Measurements from ENCODE around the gene FOXN1.

The FOXN1 gene

DNA sequence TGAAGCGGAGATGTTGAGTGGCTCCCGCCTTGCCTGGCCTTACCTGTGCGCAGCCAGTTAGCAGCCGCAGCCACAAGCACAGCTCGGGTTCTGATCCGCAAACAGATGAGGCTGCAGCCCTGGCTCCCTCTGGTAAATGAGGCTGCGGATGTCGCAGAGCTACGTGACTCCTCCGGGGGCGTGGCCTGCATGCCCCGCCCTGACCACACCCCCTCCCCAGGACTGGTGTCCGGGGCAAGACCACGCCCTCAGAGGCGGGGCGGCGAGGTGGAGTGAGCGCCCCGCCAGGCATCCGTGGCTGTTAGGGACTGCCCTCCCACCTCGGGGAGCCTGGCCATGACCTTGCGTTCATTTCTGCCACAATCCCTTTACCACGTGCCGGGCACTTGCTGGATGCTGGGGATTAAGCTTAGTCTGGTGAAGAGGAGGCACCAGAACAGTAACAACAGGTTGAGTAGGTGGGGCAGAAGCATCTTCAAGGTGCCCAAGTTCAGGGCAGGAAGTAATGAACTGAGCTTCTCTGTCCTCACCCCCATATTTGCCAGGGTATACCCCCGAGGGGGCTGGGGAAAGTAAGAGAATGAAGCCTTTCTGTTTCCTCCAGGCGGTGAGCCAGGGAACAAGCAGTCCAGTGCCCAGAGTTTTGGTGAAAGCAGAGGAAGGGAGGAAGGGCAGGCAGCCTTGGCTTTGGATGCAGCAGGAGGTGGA lies 70.8 kb downstream of the FOXN1 start, which contains the start of gene ALDOC:
Gene ALDOC, minus strand, starts transcription at position 138 of the 708 bp plus-strand sequence. CDS start 1,363 bp downstream, outside the sequence.
- peak; percentile 88 for DNase-seq

DNA sequence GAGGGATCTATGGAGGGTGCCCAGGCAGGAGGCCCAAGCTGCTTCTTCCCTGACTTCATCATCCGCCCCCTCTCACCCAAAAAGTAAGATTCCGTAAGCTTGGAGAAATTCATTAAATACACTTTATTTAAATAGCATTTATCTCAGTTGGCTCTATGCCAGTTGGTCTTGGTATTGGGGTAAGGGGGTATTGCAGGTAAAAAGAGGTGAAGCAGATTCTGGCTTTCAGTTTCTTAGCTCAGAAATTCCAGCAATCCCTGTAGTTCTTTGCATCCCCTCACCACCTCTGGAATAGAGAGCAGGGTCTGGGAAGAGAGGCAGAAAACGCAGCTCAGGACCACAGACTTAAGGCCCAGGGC lies 71.3 kb downstream of the FOXN1 start:
- DNase-seq: no peak

DNA sequence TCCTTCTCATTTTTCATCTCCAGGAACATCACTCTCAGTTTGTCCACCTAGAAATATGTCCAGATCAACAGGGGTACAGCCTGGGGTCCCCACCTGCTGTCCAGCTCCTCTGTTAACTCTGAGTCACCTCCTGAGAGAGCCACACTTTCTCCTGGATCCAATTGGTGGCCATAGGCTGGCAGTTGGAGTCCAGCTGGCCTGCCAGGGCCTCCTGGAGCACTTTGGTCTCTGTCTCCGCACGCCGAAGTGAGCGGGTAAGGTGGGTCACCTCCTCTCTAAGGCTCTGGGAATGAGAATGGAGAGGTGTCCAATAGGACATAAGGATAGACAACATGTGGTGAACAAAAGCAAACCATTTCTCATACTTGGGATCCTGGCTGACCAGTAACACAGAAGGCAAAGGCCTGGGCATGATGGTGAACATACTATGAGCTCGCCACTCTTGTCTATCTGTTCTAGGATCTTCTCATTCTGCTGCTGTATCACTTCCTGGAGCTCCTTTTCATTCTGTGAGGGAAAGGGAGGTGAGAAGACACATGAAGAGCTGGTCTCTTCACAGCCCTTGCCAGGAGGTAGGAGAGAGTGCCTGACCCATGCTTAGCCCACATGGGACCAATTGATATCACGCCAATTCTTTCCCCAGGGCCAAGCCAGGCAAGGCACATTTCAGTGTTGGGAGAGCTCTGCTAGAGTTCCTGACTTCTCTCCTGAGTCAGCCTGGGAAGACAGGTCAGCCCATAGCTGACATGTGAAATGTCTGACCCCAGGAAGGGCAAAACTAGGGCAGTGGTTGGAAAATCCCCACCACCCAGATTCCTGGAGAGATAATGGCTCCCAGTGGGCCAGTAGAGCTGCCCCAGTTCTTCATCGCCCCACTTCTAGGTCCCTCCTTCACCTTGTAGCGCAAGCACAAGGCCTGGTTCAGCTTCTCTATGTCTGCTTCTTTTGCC lies 72.4 kb downstream of the FOXN1 start:
- DNase-seq: no peak

DNA sequence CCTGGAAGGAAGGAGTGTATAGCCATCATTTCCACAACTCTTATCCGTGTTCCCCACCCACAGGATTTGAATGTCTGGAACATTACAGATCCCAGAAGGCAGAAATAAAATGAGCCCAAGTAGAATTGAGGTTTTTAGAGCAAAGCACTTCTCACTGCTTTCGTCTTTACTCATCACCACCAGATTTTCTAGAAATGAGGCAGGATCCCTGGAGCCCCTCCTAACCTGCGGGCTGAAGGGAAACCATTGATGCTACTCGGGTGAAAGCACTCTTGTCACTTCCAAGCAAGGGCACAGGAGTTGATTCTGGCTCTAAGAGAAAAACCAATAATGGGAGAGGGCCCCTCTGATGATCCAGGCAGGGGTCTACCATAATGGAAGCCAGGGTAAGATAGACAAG lies 73.4 kb downstream of the FOXN1 start:
- DNase-seq: no peak

DNA sequence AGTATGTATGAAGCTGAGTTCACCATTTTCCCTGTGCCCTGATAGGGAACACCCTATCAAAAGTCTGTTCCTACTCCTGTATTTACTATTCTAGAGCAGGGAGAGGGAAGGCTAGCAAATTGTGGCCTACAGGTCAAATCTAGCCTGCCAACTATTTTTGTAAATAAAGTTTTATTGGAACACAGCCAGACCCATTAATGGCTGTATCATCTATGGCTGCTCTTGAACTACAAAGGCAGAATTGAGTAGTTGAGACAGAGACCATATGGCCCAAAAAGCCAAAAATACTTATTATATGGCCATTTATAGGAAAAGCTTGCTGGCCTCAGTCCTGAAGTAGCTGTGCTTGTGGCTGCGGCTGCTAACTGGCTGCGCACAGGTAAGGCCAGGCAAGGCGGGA lies 74.8 kb downstream of the FOXN1 start:
- DNase-seq: no peak

DNA sequence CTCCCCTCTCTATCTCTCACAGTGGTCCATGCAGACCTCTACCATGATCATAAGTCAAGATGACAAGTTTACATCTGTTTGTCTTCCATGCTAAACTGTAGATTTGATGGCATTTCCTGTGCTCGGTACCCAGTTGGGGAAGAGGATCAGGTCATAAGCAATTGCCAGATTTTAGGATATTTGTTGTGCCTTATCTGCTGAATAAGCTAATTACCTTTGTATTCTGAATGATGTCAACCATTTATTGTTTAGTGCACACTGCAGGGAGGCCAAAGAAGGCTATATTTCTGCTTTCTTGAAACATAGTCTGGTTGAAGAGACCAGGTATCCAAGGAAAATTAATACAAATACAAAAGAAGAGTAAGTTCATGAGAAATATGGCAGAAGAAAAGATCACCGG lies 76.4 kb downstream of the FOXN1 start:
- no peak for DNase-seq

DNA sequence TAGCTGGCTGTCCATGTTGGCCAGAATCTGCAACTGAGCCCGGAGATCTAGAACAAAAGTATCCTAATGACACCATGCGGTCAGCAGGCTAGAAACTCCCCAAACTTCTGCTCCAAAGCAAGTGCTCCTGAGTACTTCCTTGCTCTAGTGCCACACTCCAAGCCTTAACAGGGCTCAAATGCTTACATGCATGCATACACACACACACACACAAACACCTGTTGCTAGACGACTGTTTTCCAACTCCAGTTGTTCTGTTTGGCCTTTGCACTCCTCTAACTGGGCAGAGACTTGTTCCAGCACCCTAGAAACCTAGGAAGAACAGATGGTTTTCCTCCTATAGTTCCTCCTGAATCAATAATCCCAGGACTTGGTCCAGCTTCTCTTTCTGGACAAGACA lies 78.3 kb downstream of the FOXN1 start:
- DNase-seq: no peak

DNA sequence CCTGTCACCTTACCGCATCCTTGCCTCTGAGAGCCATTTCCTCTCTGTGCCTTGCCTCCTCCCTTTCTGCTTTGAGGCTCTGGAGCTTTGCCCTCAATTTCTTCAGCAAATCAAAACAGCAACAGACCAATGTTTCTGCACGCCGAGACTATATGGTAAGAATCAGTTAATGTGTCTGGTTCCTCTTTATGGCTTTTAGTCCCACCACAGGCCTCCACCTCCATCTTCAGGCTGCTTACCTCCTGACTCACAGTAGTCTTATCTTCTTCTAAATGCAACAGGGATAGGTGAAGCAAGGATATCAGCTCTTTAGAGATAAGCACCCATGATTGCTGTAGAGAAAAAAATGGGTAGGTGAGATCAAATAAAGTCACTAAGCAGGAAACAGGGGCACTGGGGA lies 79.7 kb downstream of the FOXN1 start:
- no peak for DNase-seq
